Measurements from ENCODE around the gene CCDC9. TPM values are rescaled to one million over a fixed set of nuclear protein-coding genes. Genes with fewer than 3 reads are reported as not detected.

The CCDC9 gene
- total RNA-seq, 1 donor from 2014 or later, result 35.1 TPM

DNA sequence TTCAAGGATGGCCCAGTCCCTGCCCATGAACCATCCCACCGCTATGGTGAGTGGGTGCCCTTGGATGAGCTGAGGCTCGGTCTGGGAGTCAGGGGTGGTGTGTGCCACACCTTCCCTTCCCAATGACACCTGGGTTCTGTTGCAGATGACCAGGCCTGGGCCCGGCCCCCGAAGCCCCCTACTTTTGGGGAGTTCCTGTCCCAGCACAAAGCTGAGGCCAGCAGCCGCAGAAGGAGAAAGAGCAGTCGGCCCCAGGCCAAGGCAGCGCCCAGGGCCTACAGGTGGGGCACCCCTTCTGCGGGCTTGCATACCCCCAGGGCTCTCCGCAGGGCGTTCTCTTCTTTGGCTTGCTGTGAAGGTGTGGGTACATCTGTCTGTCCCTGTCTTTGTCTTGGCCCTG lies 14.1 kb downstream of the CCDC9 start:
- Mint-ChIP-seq H3K9me3 (ENCODE audit: unreplicated experiment) (no peaks in the 10 kb centered on the region), H3K27me3 (ENCODE audit: unreplicated experiment) (no peaks in the 10 kb centered on the region), H3K4me3 (ENCODE audit: unreplicated experiment) (no peak overlapping the region), H3K27ac (ENCODE audit: unreplicated experiment) (no peak overlapping the region), H3K36me3 (ENCODE audit: unreplicated experiment) (peaks cover 11% of the 10 kb centered on the region), H3K4me1 (ENCODE audit: unreplicated experiment) (peaks cover 14% of the 10 kb centered on the region)
- DNase-seq (ENCODE audit: extremely low spot score, unreplicated experiment), result no peak
- TF ChIP-seq, protein P1, sequence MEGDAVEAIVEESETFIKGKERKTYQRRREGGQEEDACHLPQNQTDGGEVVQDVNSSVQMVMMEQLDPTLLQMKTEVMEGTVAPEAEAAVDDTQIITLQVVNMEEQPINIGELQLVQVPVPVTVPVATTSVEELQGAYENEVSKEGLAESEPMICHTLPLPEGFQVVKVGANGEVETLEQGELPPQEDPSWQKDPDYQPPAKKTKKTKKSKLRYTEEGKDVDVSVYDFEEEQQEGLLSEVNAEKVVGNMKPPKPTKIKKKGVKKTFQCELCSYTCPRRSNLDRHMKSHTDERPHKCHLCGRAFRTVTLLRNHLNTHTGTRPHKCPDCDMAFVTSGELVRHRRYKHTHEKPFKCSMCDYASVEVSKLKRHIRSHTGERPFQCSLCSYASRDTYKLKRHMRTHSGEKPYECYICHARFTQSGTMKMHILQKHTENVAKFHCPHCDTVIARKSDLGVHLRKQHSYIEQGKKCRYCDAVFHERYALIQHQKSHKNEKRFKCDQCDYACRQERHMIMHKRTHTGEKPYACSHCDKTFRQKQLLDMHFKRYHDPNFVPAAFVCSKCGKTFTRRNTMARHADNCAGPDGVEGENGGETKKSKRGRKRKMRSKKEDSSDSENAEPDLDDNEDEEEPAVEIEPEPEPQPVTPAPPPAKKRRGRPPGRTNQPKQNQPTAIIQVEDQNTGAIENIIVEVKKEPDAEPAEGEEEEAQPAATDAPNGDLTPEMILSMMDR (IDR thresholded peaks at IDR 0.05), result no peak

GRCh38 chr19:47271949-47272348 lies 15.6 kb downstream of the CCDC9 start:
- Mint-ChIP-seq H3K27ac (ENCODE audit: unreplicated experiment) (peak overlapping the region; percentile 95), H3K4me1 (ENCODE audit: unreplicated experiment) (peaks cover 22% of the 10 kb centered on the region), H3K9me3 (ENCODE audit: unreplicated experiment) (no peaks in the 10 kb centered on the region), H3K27me3 (ENCODE audit: unreplicated experiment) (no peaks in the 10 kb centered on the region), H3K4me3 (ENCODE audit: unreplicated experiment) (no peak overlapping the region), H3K36me3 (ENCODE audit: unreplicated experiment) (peaks cover 10% of the 10 kb centered on the region)
- TF ChIP-seq, protein P1 (IDR thresholded peaks at IDR 0.05), result no peak
- no peak for DNase-seq (ENCODE audit: extremely low spot score, unreplicated experiment)

DNA sequence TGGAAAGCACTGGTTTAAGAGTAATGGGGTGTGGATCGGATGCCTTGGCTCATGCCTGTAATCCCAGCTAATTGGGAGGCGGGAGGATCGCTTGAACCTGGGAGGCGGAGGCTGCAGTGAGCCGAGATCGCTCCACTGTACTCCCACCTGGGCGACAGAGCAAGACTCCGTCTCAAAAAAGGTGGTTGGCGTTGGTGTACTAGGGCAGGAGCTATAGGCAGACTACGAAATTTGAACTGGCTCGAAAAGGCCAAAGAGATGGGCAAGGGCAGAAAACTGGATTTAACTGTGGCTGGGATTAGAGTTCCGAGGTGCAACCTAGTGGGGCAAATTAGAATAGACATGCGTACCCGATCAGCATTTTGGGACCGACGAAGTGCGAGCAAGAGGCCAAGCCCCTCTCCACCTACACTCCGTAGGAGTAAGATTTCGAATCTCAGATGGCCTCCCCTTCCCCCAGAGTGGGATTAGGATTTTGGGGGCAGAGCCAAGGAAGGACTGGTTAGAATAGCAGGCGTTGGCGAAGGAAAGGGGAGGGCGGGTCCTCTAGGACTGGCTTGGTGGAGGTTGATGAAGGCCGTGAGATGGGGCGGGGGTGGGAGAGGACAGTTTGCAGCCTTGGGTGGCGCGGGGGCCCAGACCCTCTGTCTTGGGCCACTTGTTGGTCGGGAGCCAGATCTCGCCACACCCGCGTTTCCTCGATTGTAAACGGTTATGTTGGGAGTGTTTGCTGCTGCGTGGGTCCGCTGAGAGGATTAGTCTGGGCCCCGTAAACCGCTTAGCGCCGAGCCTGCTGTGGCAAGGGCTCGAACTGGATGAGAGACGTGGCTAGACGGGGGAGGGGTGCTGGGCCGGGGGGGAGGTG lies 16.4 kb downstream of the CCDC9 start:
- H3K4me3 Mint-ChIP-seq (ENCODE audit: unreplicated experiment), result peak overlapping the region; percentile 85
- H3K27ac Mint-ChIP-seq (ENCODE audit: unreplicated experiment), result peak overlapping the region; percentile 95
- H3K36me3 Mint-ChIP-seq (ENCODE audit: unreplicated experiment), result peaks cover 10% of the 10 kb centered on the region
- TF ChIP-seq, protein P1 (IDR thresholded peaks at IDR 0.05), result no peak
- H3K9me3 Mint-ChIP-seq (ENCODE audit: unreplicated experiment), result no peaks in the 10 kb centered on the region
- peaks cover 22% of the 10 kb centered on the region for H3K4me1 Mint-ChIP-seq (ENCODE audit: unreplicated experiment)
- H3K27me3 Mint-ChIP-seq (ENCODE audit: unreplicated experiment), result no peaks in the 10 kb centered on the region
- DNase-seq (ENCODE audit: extremely low spot score, unreplicated experiment), result no peak

DNA sequence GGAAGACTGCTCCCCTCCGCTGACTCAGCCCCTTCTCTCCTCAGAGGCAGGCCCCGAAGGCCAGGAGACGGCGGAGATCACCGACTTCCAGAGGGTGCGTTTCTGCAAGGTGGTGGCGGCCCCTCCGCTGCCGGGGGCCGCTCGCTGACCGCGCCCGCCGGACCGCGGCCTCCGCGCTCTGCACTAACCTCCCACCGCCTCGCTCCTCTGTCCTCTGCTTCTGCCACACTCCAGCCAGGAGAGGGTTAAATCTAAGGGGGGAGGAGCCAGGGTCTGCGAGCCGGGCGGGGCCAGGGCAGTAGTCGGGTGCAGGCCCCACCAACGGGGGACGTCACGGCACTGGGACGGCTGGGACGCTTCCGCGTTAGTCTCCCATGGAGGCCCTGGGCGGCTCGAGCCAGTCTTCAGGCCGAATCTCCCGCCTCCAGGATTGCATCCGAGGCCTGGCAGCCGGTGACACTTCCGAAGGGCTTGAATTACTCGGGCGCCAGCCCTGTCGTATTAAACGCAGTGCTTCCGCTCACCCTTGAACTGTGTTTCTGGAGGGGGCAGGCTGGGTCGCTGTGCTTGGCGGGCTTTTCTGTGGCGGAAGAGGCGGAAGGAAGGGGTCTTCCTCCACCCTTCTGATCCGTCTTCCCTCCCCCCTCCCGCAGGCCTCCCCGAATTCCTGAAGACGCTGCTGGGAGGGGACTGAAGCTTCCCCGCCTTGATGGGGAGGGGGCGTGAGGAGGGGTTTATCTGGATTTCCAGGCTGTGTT lies 17.2 kb downstream of the CCDC9 start:
- Mint-ChIP-seq H3K9me3 (ENCODE audit: unreplicated experiment) (no peaks in the 10 kb centered on the region), H3K36me3 (ENCODE audit: unreplicated experiment) (peaks cover 10% of the 10 kb centered on the region), H3K27me3 (ENCODE audit: unreplicated experiment) (no peaks in the 10 kb centered on the region), H3K27ac (ENCODE audit: unreplicated experiment) (peak overlapping the region; percentile 99), H3K4me3 (ENCODE audit: unreplicated experiment) (peak overlapping the region; percentile 85), H3K4me1 (ENCODE audit: unreplicated experiment) (peaks cover 26% of the 10 kb centered on the region)
- TF ChIP-seq, protein P1 (IDR thresholded peaks at IDR 0.05), result peak; percentile 12
- peak; percentile 96 for DNase-seq (ENCODE audit: extremely low spot score, unreplicated experiment)

All from osteocyte (in vitro differentiated cells).